GM19238 (cell line): ENCODE data around the gene CCER1.
"Not testable (repeated sequence)": the region's sequence is repeated elsewhere in the genome, so short reads cannot be mapped to it uniquely, and the experiment has no call there.

Source experiments
- DNase-seq: peaks from one replicate; pipeline ENCODE4 v3.0.0; 2011; ENCODE audit warnings: low spot score; ENCODE audit not compliant: insufficient read length

The CCER1 gene

DNA sequence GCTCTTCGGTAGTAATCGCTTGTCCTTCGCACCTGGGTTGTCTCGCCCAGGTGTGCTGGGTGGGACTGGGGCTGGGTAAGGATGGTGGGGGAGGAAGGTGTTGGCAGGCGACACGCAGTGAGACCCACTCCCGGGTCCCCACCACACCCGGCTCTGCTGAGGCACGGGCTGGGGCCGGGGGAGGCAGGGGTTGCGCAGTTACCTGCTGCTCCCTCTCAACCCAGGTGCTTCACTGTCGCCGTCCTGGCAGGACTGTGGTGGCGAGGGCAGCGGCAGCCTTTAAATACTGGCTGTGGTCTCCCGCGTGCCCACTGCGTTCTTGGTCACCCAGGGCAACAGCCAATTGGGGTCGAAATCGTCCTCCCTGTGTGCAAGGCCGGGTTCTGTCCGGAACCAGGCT lies at the start of gene CCER1:
Gene CCER1 (minus strand): TSS at position 256 of the 400 bp plus-strand sequence. CDS start 434 bp downstream, outside the sequence.
- DNase-seq, result no peak

DNA sequence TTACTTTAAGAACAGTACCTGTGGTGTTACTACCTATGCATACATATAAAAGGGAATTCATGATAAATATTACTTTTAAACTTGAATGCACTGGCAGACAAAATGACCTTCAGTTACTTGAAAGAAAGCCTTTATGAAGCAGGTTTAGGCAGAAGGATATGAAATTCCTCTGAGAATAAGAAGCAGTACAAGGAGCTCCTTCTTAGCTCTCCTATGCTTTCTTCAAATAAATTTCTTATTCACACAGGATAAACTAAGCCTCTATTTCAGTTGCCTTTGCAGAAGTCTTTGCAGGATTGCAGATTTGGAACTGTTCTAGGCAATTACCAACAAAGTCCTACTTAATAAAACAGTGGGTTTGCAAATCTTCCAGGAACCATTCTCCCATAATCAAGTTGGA lies 48.8 kb upstream of the CCER1 start:
- no peak for DNase-seq

DNA sequence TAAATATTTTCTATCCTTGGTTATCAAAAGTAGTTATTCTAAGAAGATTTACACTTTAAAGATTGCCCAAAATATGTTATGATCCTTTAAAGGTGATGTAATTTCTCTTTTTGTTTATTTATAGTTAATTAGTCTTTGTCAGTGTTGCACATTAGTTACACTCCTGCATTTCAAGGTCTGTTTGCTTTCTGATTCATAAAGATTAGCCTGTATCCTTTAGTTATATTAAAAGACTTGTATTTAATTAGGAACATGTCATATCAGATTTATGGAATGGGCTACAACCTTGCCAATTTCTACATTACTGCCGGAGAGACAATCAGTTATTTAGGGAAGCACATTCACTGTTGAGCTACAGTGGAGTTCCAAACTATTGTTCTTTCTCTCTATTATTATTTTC lies 46.3 kb upstream of the CCER1 start:
- no peak for DNase-seq

GRCh38 chr12:90999966-91000365 lies 45.0 kb upstream of the CCER1 start:
- no peak for DNase-seq

GRCh38 chr12:90999527-90999926 lies 44.6 kb upstream of the CCER1 start:
- DNase-seq, result no peak

DNA sequence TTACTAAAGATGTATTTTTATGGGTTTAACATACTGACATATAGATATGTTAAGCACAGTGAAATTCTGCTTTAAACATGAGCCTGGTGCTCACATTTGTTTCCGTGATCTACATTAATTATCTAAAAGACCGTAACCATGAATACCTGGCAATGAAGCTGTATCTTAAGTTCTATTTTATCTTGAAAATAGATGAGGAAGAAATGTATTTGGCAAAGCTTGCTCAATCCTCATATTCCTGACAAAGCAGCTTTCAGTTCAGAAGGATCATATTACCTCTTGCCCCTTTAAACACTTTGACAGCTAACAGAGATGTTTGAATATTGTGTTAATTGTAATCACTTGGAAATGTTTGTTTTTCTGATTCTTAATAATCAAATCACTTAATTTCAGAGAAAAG lies 40.0 kb upstream of the CCER1 start:
- DNase-seq, result no peak

- no peak for DNase-seq
Observed at GRCh38 chr12:90991952-90992465, 37.0 kb upstream of the CCER1 start.

DNA sequence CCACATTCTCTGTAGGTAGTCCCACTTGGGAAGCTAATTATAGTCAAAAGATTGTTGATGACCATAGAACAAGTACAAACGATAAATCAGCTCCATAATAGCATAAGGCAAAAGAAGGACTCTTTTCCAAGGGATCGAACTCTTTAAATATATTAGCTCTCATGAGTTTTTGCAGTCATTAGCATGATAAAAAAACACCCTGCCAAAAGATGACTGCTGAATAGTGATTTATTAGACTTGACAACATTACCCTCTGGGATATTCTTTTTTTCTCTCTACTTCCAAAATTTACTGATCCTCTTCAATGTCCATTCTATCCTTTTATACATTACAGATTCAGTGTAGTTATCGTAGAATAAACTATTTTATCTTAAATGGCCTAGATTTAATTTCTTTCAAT lies 35.6 kb upstream of the CCER1 start:
- DNase-seq, result no peak

- DNase-seq, result no peak
Observed at GRCh38 chr12:90989686-90990111, 34.7 kb upstream of the CCER1 start.

- no peak for DNase-seq
Observed at GRCh38 chr12:90987520-90987919, 32.5 kb upstream of the CCER1 start.

- no peak for DNase-seq
Observed at GRCh38 chr12:90987101-90987500, 32.1 kb upstream of the CCER1 start.

DNA sequence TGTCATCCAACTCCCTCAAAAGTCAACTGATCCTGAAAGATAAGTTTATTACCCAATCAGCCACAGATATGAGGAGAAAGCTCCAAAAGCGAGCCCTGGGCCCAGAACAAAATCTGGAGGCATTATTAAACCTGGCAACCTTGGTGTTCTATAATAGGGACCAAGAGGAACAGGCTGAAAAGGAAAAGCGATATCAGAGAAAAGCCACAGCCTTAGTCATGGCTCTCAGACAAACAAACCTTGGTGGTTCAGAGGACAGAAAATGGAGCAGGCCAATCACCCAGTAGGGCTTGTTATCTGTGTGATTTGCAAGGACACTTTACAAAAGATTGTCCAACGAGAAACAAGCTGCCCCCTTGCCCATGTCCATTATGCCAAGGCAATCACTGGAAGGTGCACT lies 30.4 kb upstream of the CCER1 start:
- not testable (repeated sequence) for DNase-seq

GRCh38 chr12:90984114-90984513 lies 29.1 kb upstream of the CCER1 start:
- no peak for DNase-seq

DNA sequence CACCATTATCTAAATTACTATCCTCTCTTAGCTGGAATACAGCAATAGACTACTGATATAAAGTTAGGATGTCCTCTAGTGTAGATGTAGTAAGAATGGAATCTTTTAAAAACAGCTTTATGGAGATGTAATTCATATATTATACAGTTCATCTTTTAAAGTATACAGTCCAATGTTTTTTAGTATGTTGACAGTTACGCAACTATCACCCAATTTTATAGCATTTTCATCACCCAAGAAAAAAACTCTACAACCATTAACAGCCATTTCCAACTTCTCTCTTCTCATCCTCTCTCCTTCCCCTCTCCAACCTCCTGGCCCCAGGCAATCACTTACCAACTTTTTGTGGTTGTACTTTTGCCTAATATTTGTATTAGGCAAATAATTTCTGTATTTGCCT lies 27.2 kb upstream of the CCER1 start:
- DNase-seq, result no peak

DNA sequence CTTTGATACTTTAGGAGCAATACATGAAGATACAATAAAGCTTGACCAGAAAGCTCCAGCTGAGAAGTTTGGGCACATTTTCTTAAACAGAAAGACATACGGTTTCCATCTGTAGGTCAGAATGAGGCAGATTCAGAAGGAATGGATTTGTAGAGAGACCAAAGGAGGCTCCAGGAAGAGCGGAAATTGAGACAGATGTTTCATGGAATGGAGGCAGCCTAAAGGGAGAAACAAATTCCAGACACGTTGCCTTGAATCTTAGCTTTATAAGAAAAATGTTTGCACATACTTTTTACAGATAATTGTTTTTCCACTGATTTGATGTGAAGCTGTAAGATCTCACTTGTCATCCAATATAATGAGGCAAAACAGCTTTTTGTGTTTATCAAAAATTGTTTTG lies 25.0 kb upstream of the CCER1 start:
- DNase-seq, result no peak

DNA sequence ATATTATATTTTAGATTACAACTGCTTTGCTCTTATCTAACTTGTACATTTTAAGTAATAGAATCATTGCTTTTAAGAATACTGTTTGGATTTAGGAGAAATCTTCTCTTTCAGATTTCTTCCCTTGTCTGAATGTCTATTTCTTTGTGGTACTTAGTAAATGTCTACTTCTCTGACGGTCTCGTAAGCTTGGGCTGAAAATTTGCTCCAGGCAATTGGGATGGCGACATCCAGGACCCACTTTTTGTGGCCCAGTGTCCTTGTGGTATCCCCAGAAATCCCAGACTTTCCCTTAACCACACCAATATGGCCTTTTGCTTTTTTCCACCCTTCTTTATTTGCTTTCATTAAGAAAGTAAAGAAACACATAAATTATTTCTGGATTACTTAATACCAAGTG lies 24.0 kb upstream of the CCER1 start:
- no peak for DNase-seq

DNA sequence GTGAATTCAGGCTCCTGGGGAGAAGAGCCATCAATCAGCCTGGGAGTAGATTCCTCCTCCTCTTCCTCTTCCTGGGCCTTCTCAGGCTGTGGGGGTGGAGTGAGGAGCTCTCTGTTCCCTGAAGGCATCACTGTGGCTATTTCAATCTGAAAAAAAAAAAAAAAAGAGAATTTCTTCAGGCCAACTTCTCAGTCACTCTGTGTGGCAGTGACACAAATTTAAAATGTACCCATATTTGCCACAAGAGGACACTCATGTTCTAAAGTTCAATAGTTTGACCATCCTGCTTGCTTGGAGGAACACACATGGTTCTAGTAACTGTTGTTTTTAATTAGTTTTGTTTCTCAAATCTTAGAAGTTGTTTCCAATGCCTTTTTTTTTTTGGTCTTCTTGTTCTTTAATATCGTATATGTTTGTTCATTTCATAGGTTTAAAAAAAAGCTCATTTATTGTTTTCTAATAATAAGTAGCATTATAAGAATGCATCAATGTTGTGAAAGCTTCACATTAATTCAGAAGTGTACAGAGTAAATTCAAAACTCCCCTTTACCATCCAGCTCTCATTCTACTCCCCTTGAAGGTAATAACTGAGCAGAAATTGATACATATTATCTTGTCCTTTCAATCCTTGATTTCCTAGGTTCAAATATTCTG lies 23.3 kb upstream of the CCER1 start:
- no peak for DNase-seq

DNA sequence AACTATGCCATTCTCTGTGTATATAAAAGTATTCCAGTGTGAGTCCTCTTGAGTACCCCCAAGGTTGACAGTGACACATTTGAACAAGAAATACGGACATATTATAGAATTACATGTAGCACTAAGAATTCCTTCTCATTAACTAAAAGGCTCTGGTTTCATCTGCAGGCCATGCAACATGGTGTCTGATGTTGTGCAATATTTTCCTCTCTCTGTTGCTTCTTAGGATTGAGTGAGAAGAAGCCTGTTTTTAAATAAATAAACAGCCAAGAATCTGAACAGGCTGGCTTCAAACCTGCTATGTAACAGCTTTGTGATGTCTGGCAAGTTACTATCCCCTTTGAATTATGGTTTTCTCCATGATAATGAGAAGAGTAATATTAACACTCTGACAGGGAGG lies 22.2 kb upstream of the CCER1 start:
- no peak for DNase-seq

DNA sequence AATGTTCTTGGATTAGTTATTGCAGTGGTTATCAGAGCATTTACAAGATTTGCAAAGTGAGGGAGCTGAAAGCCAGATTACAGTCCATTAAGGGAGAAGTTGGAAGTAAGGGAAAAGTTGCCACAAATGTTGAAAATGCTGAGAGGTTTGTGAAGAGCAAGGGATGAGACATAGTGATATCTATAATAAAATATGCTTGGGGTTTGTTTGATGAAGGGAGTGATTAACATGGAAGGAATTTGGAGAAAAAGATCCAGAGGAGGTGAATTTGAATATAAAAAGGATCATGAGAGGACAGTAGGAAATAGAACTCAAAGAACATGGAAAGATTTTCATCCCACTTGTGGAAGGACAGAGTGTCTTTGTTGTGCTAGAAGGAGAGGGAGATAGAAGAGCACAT lies 19.3 kb upstream of the CCER1 start:
- DNase-seq, result no peak

GRCh38 chr12:90972226-90972625 lies 17.2 kb upstream of the CCER1 start:
- no peak for DNase-seq

- no peak for DNase-seq
Observed at GRCh38 chr12:90970911-90971310, 15.9 kb upstream of the CCER1 start.

GRCh38 chr12:90970471-90970870 lies 15.5 kb upstream of the CCER1 start:
- no peak for DNase-seq

DNA sequence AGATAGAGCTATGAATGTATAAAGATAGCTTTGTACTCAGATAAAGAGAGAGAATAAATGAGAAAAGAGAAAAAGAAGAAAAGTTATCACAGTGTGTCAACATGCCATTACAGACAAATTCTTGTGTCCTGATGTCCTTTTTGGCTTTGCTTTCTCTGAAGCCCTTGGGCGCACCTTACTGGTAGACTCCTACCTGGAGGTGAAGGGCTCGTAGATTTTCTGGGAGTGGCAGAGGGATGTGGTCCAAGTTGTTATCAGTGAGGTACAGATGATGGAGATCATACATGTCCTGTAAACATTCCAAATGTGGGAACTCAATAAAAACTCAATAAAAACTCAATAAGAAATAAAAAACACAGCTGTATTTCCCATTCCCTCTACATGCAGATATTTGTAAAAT lies 14.9 kb upstream of the CCER1 start:
- no peak for DNase-seq

GRCh38 chr12:90969346-90969745 lies 14.4 kb upstream of the CCER1 start:
- no peak for DNase-seq
